Mucosa of rectum (tissue), 2 donors: ENCODE results near the gene GPRC5C.
A peak's percentile ranks its signal among the peaks of the same experiment; 100 is the strongest.

Experiments
- H3K27ac ChIP-seq, 2 donors: one replicate each; pipeline ENCODE4 v1.7.0; 2013; ENCODE audit warnings: inconsistent platforms in 2 of 2, low read depth in 2 of 2, low read length in 2 of 2
- H3K27me3 ChIP-seq, 2 donors: one replicate each; pipeline ENCODE4 v1.7.0; 2013; ENCODE audit warnings: low read length in 2 of 2; ENCODE audit not compliant: control insufficient read depth in 2 of 2, insufficient read depth in 2 of 2
- H3K36me3 ChIP-seq, 2 donors: one replicate each; pipeline ENCODE4 v1.7.0; 2013; ENCODE audit warnings: low read length in 2 of 2; ENCODE audit not compliant: control insufficient read depth in 2 of 2, insufficient read depth in 2 of 2
- H3K4me1 ChIP-seq, 2 donors: one replicate each; pipeline ENCODE4 v1.7.0; 2013; ENCODE audit warnings: low read length in 2 of 2, mild to moderate bottlenecking in 1 of 2; ENCODE audit not compliant: control insufficient read depth in 2 of 2, insufficient read depth in 2 of 2
- H3K4me3 ChIP-seq, 2 donors: one replicate each; pipeline ENCODE4 v1.7.0; 2013; ENCODE audit warnings: low read length in 2 of 2
- H3K9ac ChIP-seq, 2 donors: one replicate each; pipeline ENCODE4 v1.7.0; 2013; ENCODE audit warnings: low read length in 2 of 2, low read depth in 1 of 2, mild to moderate bottlenecking in 1 of 2
- H3K9me3 ChIP-seq, 2 donors: one replicate each; pipeline ENCODE4 v1.7.0; 2013; ENCODE audit warnings: low read length in 2 of 2; ENCODE audit not compliant: control insufficient read depth in 2 of 2
- donor health status: healthy.
- donor health status: Normal muscosa, but diverticular disease.

Gene GPRC5C

DNA sequence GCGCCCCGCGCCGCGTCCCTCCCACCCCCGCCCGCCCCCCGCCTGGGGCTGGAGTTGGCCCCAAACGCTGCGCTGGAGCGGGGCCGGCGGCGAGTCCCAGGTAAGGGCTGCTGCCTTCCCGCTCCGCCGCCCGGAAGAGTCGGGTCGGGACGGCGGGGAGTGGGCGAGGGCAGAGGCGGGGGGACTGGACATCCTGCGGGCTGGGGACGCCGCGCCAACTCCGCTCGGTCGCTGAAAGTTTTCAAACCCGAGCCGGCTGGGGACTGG is 469 bp downstream of the GPRC5C start:
- no peaks in the 10 kb centered on the region for H3K27me3 ChIP-seq
- no peaks in the 10 kb centered on the region for H3K9me3 ChIP-seq
- peaks cover 38 to 56% of the 10 kb centered on the region in 2 donors for H3K4me1 ChIP-seq
- peak overlapping the region; percentile 80 to 85 for H3K4me3 ChIP-seq
- no peaks in the 10 kb centered on the region for H3K36me3 ChIP-seq
- peak overlapping the region in 1 of 2 donors; percentile 97 for H3K9ac ChIP-seq
- peak overlapping the region; percentile 99 for H3K27ac ChIP-seq

DNA sequence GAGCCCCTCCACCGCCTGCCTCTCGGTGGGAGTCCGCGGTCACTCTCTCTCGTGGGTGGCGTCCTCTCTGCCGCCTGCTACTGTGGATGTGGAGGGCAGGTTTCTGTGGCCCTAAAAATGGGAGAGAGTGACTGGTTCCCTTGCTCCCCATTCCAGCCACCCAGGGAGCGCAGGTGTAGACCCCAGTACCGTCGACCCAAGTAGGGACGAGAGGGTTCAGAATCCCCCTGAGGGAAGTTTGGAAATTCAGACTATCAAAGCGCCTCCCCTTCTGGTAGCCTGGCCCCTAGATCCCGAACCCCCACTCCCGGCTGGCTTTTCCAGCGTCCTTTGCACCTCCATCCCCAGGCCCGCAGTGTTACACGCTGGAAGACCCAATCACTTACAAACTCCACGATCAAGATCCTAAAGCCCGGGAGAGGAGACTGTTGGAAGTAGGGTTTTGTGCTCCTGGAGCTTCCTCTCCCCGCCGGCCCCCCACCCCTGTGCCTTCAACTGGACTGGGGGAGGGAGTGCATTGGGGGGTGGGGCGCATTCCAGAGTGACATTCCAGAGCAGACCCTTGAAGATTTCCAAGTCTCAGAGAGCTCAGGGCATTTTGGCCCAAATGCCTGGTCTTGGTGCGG is 991 bp downstream of the GPRC5C start:
- Histone ChIP-seq H3K27ac (peak overlapping the region; percentile 17 to 99), H3K9ac (peak overlapping the region; percentile 80 to 97), H3K9me3 (no peaks in the 10 kb centered on the region), H3K4me3 (peak overlapping the region; percentile 80 to 85), H3K27me3 (no peaks in the 10 kb centered on the region), H3K4me1 (peaks cover 33 to 51% of the 10 kb centered on the region in 2 donors), H3K36me3 (no peaks in the 10 kb centered on the region)

DNA sequence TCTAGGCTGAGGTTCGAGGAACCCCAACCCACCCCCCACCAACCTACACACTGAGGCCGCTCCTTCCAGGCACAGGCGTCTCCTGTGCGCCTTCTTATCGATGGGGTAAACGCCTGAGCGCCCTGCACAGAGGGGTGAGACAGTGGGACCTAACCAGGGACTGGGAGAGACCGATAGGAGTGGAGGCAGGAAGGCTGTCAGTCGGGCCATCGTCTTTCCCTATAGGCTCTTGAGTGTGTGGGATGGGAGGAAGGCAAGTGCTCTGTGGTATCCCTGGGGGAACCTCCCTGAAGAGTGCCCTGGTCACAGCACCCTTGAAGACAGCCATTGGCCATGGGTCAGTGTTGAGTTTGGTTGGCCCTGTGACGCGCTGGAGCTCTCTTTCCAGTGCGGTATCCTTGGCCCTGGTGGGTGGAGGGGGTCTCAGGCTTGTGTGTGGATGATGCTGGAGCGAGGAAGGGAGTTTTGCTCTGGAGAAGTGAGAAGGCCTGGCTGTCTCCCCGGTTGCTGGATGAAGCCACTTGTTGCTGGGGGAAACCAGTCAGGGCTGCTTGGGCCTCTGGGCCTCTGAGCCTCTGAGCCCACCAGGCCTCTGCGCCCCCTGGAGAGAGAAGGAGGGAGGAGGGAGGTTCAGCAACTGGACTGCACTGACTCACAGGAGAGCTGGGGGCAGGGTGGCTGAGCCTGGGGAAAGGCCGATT is 1.7 kb downstream of the GPRC5C start:
- Histone ChIP-seq H3K27me3 (no peaks in the 10 kb centered on the region), H3K9me3 (no peaks in the 10 kb centered on the region), H3K4me3 (peak overlapping the region; percentile 48 to 55), H3K27ac (peak overlapping the region; percentile 17 to 99), H3K36me3 (no peaks in the 10 kb centered on the region), H3K9ac (peak overlapping the region in 1 of 2 donors; percentile 97), H3K4me1 (peaks cover 30 to 45% of the 10 kb centered on the region in 2 donors)

DNA sequence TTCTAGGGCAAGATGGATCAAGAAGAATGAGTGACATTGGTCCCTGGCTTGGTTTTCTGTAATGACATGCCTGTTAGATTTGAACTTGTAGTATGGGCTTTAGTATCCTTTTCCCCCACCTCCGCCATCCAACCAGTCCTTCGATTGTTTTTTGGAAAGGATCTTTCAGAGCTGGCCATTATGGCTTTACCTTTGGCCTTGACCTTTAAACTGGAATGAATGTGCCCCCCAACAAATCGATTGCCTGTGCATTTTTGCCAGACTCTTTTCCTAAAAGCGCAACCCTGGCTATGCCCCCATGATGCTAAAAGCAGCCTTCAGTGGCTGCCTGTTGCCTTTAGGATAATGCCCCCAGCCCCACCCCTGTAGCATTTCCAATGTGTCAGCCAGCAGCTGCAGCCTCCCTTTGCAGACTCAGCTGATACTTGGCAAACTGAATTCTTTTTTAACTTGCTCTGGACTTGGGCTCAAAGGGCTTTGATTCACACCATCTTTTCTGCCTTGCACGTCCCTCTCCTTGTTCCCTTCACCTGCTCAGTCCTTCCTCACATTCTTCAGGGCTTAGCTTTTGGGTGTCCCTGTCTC is 4.0 kb downstream of the GPRC5C start:
- peak overlapping the region; percentile 64 to 65 for H3K27ac ChIP-seq
- no peaks in the 10 kb centered on the region for H3K27me3 ChIP-seq
- peaks cover 5 to 6% of the 10 kb centered on the region in 2 donors for H3K36me3 ChIP-seq
- H3K4me1 ChIP-seq, result peaks cover 19 to 34% of the 10 kb centered on the region in 2 donors
- H3K9ac ChIP-seq, result peak overlapping the region; percentile 14 to 36
- H3K4me3 ChIP-seq, result peak overlapping the region in 1 of 2 donors; percentile 26
- no peaks in the 10 kb centered on the region for H3K9me3 ChIP-seq

DNA sequence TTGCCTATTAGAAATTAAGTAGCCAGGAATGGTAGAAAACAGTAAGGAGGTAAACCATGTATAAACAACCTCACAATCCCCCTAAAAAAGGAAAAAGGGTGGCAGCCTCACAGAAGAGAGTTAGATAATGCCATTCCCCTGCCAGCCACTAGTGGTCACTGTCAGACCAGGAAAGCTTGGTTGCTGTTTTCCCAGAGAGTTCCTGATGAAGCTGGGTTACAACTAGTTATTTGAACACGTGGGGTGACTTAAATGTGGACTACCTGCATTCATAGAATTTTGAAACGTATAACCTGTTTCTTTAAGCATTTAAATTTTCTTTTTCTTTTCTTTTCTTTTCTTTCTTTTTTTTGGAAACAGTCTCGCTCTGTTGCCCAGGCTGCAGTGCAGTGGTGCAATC is 5.8 kb downstream of the GPRC5C start:
- Histone ChIP-seq H3K4me1 (peaks cover 19 to 35% of the 10 kb centered on the region in 2 donors), H3K27me3 (no peaks in the 10 kb centered on the region), H3K36me3 (peaks cover 5 to 6% of the 10 kb centered on the region in 2 donors), H3K9me3 (no peaks in the 10 kb centered on the region), H3K4me3 (no peak overlapping the region), H3K27ac (no peak overlapping the region), H3K9ac (no peak overlapping the region)

DNA sequence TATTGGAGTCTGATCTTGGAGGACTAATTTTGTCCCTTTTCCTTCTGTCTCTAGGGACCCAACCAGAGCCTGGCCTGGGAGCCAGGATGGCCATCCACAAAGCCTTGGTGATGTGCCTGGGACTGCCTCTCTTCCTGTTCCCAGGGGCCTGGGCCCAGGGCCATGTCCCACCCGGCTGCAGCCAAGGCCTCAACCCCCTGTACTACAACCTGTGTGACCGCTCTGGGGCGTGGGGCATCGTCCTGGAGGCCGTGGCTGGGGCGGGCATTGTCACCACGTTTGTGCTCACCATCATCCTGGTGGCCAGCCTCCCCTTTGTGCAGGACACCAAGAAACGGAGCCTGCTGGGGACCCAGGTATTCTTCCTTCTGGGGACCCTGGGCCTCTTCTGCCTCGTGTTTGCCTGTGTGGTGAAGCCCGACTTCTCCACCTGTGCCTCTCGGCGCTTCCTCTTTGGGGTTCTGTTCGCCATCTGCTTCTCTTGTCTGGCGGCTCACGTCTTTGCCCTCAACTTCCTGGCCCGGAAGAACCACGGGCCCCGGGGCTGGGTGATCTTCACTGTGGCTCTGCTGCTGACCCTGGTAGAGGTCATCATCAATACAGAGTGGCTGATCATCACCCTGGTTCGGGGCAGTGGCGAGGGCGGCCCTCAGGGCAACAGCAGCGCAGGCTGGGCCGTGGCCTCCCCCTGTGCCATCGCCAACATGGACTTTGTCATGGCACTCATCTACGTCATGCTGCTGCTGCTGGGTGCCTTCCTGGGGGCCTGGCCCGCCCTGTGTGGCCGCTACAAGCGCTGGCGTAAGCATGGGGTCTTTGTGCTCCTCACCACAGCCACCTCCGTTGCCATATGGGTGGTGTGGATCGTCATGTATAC is 8.0 kb downstream of the GPRC5C start:
- Histone ChIP-seq H3K36me3 (peaks cover 5 to 6% of the 10 kb centered on the region in 2 donors), H3K9me3 (no peaks in the 10 kb centered on the region), H3K27ac (no peak overlapping the region), H3K4me1 (peaks cover 40 to 44% of the 10 kb centered on the region in 2 donors), H3K27me3 (no peaks in the 10 kb centered on the region), H3K9ac (no peak overlapping the region), H3K4me3 (no peak overlapping the region)

DNA sequence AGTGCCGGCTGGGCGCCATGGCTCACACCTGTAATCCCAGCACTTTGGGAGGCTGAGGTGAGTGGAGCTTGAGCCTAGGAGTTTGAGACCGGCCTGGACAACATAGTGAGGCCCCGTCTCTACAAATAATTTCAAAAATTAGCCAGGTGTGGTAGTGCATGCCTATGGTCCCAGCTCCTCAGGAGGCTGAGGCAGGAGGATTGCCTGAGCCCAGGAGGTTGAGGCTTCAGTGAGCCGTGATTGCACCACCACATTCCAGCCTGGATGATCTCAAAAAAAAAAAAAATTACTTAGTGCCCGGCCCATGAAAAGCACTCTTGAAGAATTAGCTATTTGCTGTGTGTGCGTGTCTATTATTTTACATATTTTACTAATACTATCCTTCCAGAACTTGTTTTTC is 9.6 kb downstream of the GPRC5C start:
- Histone ChIP-seq H3K4me1 (peaks cover 28 to 33% of the 10 kb centered on the region in 2 donors), H3K9me3 (no peaks in the 10 kb centered on the region), H3K4me3 (no peak overlapping the region), H3K9ac (no peak overlapping the region), H3K27me3 (no peaks in the 10 kb centered on the region), H3K27ac (no peak overlapping the region), H3K36me3 (peaks cover 6 to 7% of the 10 kb centered on the region in 2 donors)

DNA sequence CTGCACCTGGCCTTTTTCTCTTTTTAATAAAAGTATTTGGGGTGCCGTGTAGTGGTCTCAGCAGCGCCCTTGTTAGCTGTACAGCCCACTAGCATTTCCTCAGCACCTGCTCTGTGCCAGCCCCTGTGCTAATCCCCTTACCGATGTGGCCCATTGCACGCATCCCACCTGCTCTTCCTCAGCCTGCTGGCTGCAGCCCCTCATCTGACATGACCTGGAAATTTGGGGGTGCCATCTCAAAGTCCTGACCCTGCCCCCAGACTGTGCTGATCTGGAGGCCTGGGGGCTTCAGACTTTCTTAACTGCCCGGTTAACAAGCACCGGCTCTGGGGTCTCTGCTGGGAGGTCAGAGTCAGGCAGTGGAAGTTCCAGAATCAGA is 10.4 kb downstream of the GPRC5C start:
- H3K27ac ChIP-seq, result peak overlapping the region; percentile 99
- no peaks in the 10 kb centered on the region for H3K27me3 ChIP-seq
- H3K4me3 ChIP-seq, result peak overlapping the region in 1 of 2 donors; percentile 37
- H3K9ac ChIP-seq, result peak overlapping the region; percentile 52 to 81
- H3K36me3 ChIP-seq, result peaks cover 10 to 13% of the 10 kb centered on the region in 2 donors
- no peaks in the 10 kb centered on the region for H3K9me3 ChIP-seq
- H3K4me1 ChIP-seq, result peaks cover 25 to 28% of the 10 kb centered on the region in 2 donors

DNA sequence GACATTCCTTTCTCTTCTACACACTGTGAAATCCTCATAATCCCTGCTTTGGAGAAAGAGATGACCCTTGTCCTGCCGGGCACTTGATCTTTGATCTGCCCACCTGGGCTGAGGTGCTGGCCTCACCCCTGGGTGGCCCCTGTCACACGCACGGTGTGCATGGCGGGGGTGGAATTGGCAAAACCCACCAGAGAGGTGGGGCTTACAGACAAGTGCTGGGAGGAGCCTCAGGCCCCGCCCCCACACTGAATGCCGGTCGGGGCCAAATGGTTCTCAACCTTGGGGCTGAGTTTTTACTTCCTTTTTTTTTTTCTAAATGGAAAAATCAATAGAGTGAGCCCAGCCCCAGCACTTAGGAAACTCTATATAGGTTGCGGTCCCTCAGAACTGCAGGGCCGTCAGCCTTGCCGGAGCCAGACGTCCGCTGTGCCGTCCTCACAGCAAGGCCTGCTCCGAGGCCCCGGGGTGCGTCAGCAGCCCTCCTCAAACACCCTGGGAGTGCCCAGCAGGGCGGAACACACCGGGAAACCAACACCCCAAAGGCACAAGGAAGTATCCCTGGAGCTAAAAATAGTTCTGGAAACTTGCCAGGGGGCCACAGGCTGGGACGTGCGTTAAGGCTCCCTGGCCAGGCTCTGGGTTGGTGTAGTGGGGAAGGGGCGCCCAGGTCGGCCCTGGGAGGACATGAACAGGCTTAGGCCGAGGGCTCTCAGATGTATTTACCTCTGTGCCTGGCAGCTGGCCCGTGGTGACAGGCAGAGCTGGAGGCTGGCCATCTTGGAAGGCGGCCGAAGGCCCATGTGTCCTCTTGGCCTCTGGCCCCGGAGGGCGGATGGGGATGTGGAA is 11.0 kb downstream of the GPRC5C start:
- H3K36me3 ChIP-seq, result peaks cover 15% of the 10 kb centered on the region in 2 donors
- peak overlapping the region; percentile 99 for H3K27ac ChIP-seq
- no peaks in the 10 kb centered on the region for H3K27me3 ChIP-seq
- H3K4me3 ChIP-seq, result peak overlapping the region; percentile 44 to 45
- H3K4me1 ChIP-seq, result peaks cover 25 to 28% of the 10 kb centered on the region in 2 donors
- H3K9me3 ChIP-seq, result no peaks in the 10 kb centered on the region
- H3K9ac ChIP-seq, result peak overlapping the region; percentile 52 to 81
